Endothelial cell of umbilical vein (primary cell): Measurements from ENCODE around the gene USF3.

ENCODE experiments used
- EZH2 ChIP-seq: IDR thresholded peaks from 2 replicates; pipeline ENCODE4 v1.6.1; 2012; ENCODE audit warnings: borderline replicate concordance, low read depth, mild to moderate bottlenecking, moderate library complexity, low read length, inconsistent platforms; ENCODE audit not compliant: severe bottlenecking
- FOS ChIP-seq: IDR thresholded peaks from 2 replicates; pipeline ENCODE4 v1.6.1; 2011; ENCODE audit warnings: mild to moderate bottlenecking, low read length, moderate library complexity, borderline replicate concordance; ENCODE audit not compliant: insufficient read depth
- GATA2 ChIP-seq: IDR thresholded peaks from 2 replicates; pipeline ENCODE4 v1.7.0; 2011; ENCODE audit warnings: low read depth, mild to moderate bottlenecking, moderate library complexity, mixed read lengths, low read length; ENCODE audit not compliant: insufficient read length, insufficient read depth
- JUN ChIP-seq: IDR thresholded peaks from 2 replicates; pipeline ENCODE4 v1.6.1; 2011; ENCODE audit warnings: borderline replicate concordance, low read depth; ENCODE audit not compliant: insufficient read length, insufficient read depth
- MYC ChIP-seq: IDR thresholded peaks from one replicate; pipeline ENCODE4 v1.6.1; 2011; ENCODE audit warnings: mild to moderate bottlenecking, low read depth, low read length
- POLR2A ChIP-seq: IDR thresholded peaks from 2 replicates; pipeline ENCODE4 v1.6.1; 2012; ENCODE audit warnings: low read depth, mild to moderate bottlenecking, control low read depth, low read length
- POLR2AphosphoS5 ChIP-seq: IDR thresholded peaks from 2 replicates; pipeline ENCODE4 v1.6.1; 2012; ENCODE audit warnings: low read depth, mild to moderate bottlenecking, control low read depth, low read length, moderate library complexity; ENCODE audit not compliant: insufficient read depth
- TF ChIP-seq, protein P1 (sequence below), 2 donors: IDR thresholded peaks; 1 replicate in 1 of 2; 2 replicates in 1 of 2; pipeline ENCODE4 v1.5.1; 2011; ENCODE audit warnings: low read length in 2 of 2, mild to moderate bottlenecking in 2 of 2, moderate library complexity in 2 of 2, control low read depth in 1 of 2, inconsistent platforms in 1 of 2, low read depth in 1 of 2; ENCODE audit not compliant: insufficient read depth in 1 of 2; ENCODE audit errors: extremely low read depth in 1 of 2
- TF ChIP-seq, protein P2 (sequence below): IDR thresholded peaks from 2 replicates; pipeline ENCODE4 v1.6.1; 2011; ENCODE audit not compliant: insufficient read depth, insufficient read length

GRCh38 chr3:113730550-113730949 is 34.1 kb upstream of the USF3 start:
- TF ChIP-seq, protein P1, sequence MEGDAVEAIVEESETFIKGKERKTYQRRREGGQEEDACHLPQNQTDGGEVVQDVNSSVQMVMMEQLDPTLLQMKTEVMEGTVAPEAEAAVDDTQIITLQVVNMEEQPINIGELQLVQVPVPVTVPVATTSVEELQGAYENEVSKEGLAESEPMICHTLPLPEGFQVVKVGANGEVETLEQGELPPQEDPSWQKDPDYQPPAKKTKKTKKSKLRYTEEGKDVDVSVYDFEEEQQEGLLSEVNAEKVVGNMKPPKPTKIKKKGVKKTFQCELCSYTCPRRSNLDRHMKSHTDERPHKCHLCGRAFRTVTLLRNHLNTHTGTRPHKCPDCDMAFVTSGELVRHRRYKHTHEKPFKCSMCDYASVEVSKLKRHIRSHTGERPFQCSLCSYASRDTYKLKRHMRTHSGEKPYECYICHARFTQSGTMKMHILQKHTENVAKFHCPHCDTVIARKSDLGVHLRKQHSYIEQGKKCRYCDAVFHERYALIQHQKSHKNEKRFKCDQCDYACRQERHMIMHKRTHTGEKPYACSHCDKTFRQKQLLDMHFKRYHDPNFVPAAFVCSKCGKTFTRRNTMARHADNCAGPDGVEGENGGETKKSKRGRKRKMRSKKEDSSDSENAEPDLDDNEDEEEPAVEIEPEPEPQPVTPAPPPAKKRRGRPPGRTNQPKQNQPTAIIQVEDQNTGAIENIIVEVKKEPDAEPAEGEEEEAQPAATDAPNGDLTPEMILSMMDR (IDR thresholded peaks at IDR 0.05; ENCODE audit: extremely low read depth in 1 of 2, insufficient read depth in 1 of 2, low read depth in 1 of 2, low read length in 2 of 2) = no peak
- TF ChIP-seq POLR2A = no peak
- TF ChIP-seq, protein P2, sequence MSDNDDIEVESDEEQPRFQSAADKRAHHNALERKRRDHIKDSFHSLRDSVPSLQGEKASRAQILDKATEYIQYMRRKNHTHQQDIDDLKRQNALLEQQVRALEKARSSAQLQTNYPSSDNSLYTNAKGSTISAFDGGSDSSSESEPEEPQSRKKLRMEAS = no peak
- TF ChIP-seq POLR2AphosphoS5 = no peak
- TF ChIP-seq EZH2 = no peak
- no peak for TF ChIP-seq MYC
- TF ChIP-seq GATA2 = no peak
- TF ChIP-seq FOS = no peak
- TF ChIP-seq JUN = no peak
